Transverse colon (tissue), 4 donors: ENCODE data around the gene BOD1.

Experiments used
- CTCF ChIP-seq, 5 experiments: fragments of 200-600 bp in 3 of 5; fragments of 450-650 bp in 2 of 5; sonication (generic) in 3 of 5; IDR thresholded peaks; 1 replicate in 2 of 5; 2 replicates in 3 of 5; pipeline ENCODE4 v1.5.1; 2016 to 2017; ENCODE audit warnings: antibody characterized with exemption in 5 of 5, inconsistent platforms in 3 of 5, mild to moderate bottlenecking in 2 of 5, moderate library complexity in 1 of 5
- EP300 ChIP-seq: sonication (generic); formaldehyde crosslinking; IDR thresholded peaks from one replicate; pipeline ENCODE4 v1.6.1; 2017; ENCODE audit warnings: antibody characterized with exemption, low read depth
- POLR2A ChIP-seq: fragments of 450-650 bp; IDR thresholded peaks from one replicate; pipeline ENCODE4 v1.6.1; 2016; ENCODE audit warnings: antibody characterized with exemption, mild to moderate bottlenecking, moderate library complexity
- POLR2AphosphoS5 ChIP-seq, 3 donors: sonication (generic); formaldehyde crosslinking; IDR thresholded peaks; one replicate each; pipeline ENCODE4 v1.6.1; 2016; ENCODE audit warnings: antibody characterized with exemption in 3 of 3

GRCh38 chr5:173567548-173567947 is 48.9 kb downstream of the BOD1 start:
- TF ChIP-seq POLR2AphosphoS5 (IDR thresholded peaks at IDR 0.05) (no peak), CTCF (IDR thresholded peaks at IDR 0.05) (no peak), EP300 (no peak), POLR2A (no peak)
